GM12891 (cell line): ENCODE measurements around the gene PAPSS2.

Experiments
- PAX5 ChIP-seq: IDR thresholded peaks from 2 replicates; pipeline ENCODE4 v1.6.1; 2011; ENCODE audit warnings: low read length, moderate library complexity, mild to moderate bottlenecking; ENCODE audit not compliant: insufficient read depth, severe bottlenecking
- POLR2A ChIP-seq: IDR thresholded peaks from 2 replicates; pipeline ENCODE4 v1.6.1; 2011; ENCODE audit warnings: low read depth, low read length, control low read depth

- TF ChIP-seq PAX5 (no peak), POLR2A (no peak)
These were observed 63.0 kb downstream of the PAPSS2 start for GRCh38 chr10:87722716-87723115.
